Measurements from ENCODE around the gene TMOD2.

The TMOD2 gene

GRCh38 chr15:51863131-51863530, 111.7 kb downstream of the TMOD2 start:
- no peak for DNase-seq

GRCh38 chr15:51864408-51865056, 113.1 kb downstream of the TMOD2 start:
- no peak for DNase-seq

GRCh38 chr15:51865317-51865716, 113.9 kb downstream of the TMOD2 start:
- no peak for DNase-seq
